Lower lobe of right lung (tissue), 2 donors: ENCODE data around the gene TRAPPC6A. TPM values are rescaled to one million over a fixed set of nuclear protein-coding genes. Genes with fewer than 3 reads are reported as not detected.

Experiments
- ATAC-seq, 2 donors: fragments of 200-7000 bp; cut with Tn5 transposase; one replicate each; pipeline ENCODE4 v1.9.1; 2020 to 2022; ENCODE audit warnings: mild to moderate bottlenecking in 2 of 2, moderate library complexity in 2 of 2
- DNase-seq: peaks from one replicate; pipeline ENCODE4 v3.0.0-alpha.2; 2020
- H3K27ac ChIP-seq: fragments of 200-600 bp; one replicate; pipeline ENCODE4 v1.8.0; 2022
- H3K27me3 ChIP-seq: fragments of 200-600 bp; one replicate; pipeline ENCODE4 v1.8.0; 2022; ENCODE audit warnings: low read depth
- H3K36me3 ChIP-seq: fragments of 200-600 bp; one replicate; pipeline ENCODE4 v1.8.0; 2022; ENCODE audit warnings: mild to moderate bottlenecking
- H3K4me1 ChIP-seq: fragments of 200-600 bp; one replicate; pipeline ENCODE4 v1.8.0; 2022
- H3K4me3 ChIP-seq: fragments of 200-600 bp; one replicate; pipeline ENCODE4 v1.8.0; 2022; ENCODE audit warnings: mild to moderate bottlenecking
- H3K9me3 ChIP-seq: fragments of 200-600 bp; one replicate; pipeline ENCODE4 v1.8.0; 2022
- intact Hi-C: fragments of 100-400 bp; cut with DNase I; formaldehyde crosslinking; loops from one replicate; pipeline ENCODE4 v1.11.0; 2022
- total RNA-seq: library from RNA; stranded (reverse); fragmentation: NEBNext Ultra II Directional; extraction: Animal tissue kit (Norgen Biotek cat#: 25700); gene quantifications from one replicate; pipeline ENCODE4 v1.2.1, GENCODE V29; 2021
- TF ChIP-seq, protein P1 (sequence below): fragments of 200-600 bp; IDR thresholded peaks from one replicate; pipeline ENCODE4 v1.8.0; 2022; ENCODE audit warnings: antibody characterized with exemption, mild to moderate bottlenecking
- donor health status: DM: no; HTN: yes; CAD: no; lungs with severe emphysema.

The TRAPPC6A gene
- total RNA-seq, 1 donor from 2014 or later, result 18.4 TPM

DNA sequence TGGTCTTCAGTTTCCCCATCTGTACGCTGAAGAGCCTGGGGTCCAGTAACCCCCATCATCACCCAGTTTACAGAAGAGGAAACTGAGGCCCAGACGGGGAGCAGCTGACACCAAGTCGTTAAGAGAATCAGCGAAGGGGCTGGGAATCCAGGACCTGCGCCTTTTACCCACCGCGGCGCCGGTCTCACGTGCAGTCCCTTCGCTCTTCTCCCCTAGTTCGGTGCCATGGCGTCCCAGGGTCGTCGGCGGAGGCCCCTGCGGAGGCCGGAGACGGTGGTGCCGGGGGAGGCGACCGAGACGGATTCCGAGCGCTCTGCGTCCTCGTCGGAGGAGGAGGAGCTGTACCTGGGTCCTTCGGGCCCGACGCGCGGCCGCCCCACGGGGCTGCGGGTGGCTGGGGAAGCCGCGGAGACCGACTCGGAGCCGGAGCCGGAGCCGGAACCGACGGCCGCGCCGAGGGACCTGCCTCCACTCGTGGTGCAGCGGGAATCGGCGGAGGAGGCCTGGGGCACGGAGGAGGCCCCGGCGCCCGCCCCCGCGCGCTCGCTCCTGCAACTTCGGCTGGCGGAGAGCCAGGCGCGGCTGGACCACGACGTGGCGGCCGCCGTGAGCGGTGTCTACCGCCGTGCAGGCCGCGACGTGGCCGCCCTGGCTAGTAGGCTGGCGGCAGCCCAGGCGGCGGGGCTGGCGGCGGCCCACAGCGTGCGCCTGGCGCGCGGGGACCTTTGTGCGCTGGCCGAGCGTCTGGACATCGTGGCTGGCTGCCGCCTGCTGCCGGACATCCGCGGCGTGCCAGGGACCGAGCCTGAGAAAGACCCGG is 1.2 kb upstream of the TRAPPC6A start:
- peak overlapping the region; percentile 87 for H3K27ac ChIP-seq
- H3K9me3 ChIP-seq, result no peaks in the 10 kb centered on the region
- H3K4me1 ChIP-seq, result peaks cover 33% of the 10 kb centered on the region
- peak; percentile 0 to 7 for ATAC-seq
- H3K27me3 ChIP-seq, result no peaks in the 10 kb centered on the region
- H3K4me3 ChIP-seq, result peak overlapping the region; percentile 85
- TF ChIP-seq, protein P1, sequence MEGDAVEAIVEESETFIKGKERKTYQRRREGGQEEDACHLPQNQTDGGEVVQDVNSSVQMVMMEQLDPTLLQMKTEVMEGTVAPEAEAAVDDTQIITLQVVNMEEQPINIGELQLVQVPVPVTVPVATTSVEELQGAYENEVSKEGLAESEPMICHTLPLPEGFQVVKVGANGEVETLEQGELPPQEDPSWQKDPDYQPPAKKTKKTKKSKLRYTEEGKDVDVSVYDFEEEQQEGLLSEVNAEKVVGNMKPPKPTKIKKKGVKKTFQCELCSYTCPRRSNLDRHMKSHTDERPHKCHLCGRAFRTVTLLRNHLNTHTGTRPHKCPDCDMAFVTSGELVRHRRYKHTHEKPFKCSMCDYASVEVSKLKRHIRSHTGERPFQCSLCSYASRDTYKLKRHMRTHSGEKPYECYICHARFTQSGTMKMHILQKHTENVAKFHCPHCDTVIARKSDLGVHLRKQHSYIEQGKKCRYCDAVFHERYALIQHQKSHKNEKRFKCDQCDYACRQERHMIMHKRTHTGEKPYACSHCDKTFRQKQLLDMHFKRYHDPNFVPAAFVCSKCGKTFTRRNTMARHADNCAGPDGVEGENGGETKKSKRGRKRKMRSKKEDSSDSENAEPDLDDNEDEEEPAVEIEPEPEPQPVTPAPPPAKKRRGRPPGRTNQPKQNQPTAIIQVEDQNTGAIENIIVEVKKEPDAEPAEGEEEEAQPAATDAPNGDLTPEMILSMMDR, result no peak
- intact Hi-C loops, result no loop called here
- peak; percentile 68 for DNase-seq
- H3K36me3 ChIP-seq, result peaks cover 19% of the 10 kb centered on the region

DNA sequence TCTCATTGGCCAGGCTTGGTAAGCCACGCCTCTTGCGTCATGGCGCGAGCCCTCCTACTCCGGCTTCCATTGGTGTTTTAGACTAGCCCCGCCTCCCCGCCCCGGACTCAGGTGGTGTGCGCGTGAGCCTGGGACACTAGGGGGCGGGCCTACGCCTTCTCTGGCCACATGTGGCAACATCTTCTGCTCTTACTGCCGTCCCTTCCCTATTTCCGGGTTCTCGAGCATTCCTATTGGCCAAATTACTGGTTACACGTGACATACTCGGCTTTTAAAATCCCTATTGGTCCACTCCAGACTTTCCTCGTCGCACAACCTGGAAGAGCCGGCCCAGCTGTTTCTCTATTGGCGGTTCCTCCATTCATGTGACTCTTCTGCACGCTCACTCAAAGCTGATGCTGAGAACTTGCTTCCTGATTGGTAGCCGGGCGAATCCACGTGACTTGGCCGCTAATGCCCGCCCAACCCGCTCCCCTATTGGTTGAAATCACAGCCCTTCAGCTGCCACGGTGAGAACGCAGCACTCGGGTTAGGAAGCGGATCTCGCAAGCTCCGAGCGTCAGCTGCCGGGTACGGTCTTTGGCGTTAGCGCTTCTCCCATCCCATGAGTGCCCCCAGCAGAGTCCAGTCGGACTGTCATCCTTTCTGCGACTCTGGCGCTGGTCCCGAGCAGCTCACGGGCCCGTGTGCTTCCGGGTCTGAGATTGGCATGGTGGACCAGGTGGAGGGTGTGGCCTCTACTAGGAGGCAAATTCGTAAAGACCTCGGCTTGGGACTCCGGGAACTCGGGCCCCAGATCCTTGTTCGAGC is 430 bp upstream of the TRAPPC6A start, which contains the start of gene BLOC1S3:
Gene BLOC1S3, plus strand, starts transcription at position 523 of the 810 bp plus-strand sequence. CDS start 513 bp downstream, outside the sequence.
- Histone ChIP-seq H3K4me3 (peak within 1 kb of the TSS; percentile 92), H3K27me3 (no peaks in the 10 kb centered on the region), H3K27ac (peak within 1 kb of the TSS; percentile 95), H3K36me3 (peaks cover 19% of the 10 kb centered on the region), H3K9me3 (no peaks in the 10 kb centered on the region), H3K4me1 (peaks cover 33% of the 10 kb centered on the region)
- DNase-seq (peak; percentile 100), ATAC-seq (peak; percentile 96 to 98)
- TF ChIP-seq, protein P1, result peak; percentile 47
- intact Hi-C loops, result no loop called here

DNA sequence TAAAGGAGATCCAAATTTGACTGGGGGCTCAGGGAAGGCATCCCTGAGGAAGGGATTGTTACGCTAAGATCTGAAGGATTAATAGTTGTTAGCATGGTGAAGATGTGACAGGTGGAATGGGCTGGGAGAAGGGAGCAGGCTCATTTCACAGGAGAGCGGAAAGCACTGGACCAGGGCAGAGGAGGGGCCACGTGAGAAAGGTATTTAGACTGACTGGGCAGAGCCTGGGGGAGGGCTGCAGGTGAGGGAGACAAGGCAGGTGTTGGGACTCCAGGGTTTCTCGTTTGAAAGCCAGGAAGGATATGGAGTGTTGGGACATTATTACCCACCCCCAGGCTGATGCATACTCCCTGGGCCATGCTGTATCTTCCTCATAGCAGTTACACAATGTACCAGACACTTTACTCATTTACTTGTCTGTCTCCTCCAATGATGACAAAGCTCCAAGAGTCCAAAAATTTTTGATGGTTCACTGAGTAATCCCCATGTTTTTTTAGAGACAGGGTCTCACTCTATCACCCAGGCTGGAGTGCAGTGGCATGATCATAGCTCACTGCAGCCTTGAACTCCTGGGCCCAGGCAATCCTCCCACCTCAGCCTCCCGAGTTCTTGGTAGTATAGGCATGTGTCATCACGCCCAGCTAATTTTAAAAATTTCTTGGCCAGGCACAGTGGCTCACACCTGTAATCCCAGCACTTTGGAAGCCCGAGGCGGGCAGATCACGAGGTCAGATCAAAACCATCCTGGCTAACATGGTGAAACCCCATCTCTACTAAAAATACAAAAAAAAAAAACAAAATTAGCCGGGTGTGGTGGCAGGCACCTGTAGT is 2.3 kb downstream of the TRAPPC6A start:
- intact Hi-C loops, result no loop called here
- DNase-seq, result no peak
- H3K4me1 ChIP-seq, result peaks cover 42% of the 10 kb centered on the region
- no peaks in the 10 kb centered on the region for H3K9me3 ChIP-seq
- ATAC-seq, result no peak
- H3K27me3 ChIP-seq, result no peaks in the 10 kb centered on the region
- TF ChIP-seq, protein P1, result no peak
- no peak overlapping the region for H3K4me3 ChIP-seq
- peaks cover 6% of the 10 kb centered on the region for H3K36me3 ChIP-seq
- H3K27ac ChIP-seq, result no peak overlapping the region

DNA sequence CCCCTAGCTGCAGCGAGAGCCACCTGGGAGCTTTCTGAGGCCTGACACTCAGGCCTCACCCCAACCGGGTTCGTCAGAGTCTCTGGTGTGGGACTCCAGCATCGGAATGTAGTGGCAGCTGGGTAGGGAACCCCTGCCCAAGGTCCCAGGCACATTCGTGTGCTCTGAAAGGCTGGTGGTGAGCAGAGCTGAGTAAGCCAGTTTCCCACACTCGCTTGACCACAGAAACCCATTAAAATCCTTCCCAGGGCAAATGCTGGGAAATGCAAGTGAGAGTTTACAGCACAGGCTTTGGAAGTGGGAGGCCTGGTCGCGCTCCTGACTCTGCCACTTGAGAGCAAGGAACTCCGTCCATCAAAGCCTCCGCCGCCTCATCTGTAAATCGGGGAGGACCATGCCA is 4.2 kb downstream of the TRAPPC6A start:
- H3K4me1 ChIP-seq, result peaks cover 35% of the 10 kb centered on the region
- intact Hi-C loops, result no loop called here
- no peak for ATAC-seq

More for the DNA sequence above, 4.2 kb downstream of the TRAPPC6A start:
- Histone ChIP-seq H3K27ac (no peak overlapping the region), H3K4me3 (no peak overlapping the region), H3K36me3 (no peaks in the 10 kb centered on the region), H3K9me3 (no peaks in the 10 kb centered on the region), H3K27me3 (no peaks in the 10 kb centered on the region)
- TF ChIP-seq, protein P1, result no peak
- no peak for DNase-seq
